IMR-90 (cell line): ENCODE measurements around the gene FEM1B. TPM values are rescaled to one million over a fixed set of nuclear protein-coding genes. Genes with fewer than 3 reads are reported as not detected.

ENCODE experiments used
- ATAC-seq: fragments of 200-7000 bp; cut with Tn5 transposase; 2 replicates; pipeline ENCODE4 v1.9.1; 2020; ENCODE audit warnings: low read depth, mild to moderate bottlenecking, moderate library complexity
- BruUV-seq: library from RNA; stranded (reverse); fragments of 400-500 nt; replicated peaks from 2 replicates; lab custom pipeline; 2021; lab: Mats Ljungman, UMichigan
- CTCF ChIA-PET: fragments of 300-600 bp; formaldehyde crosslinking; extraction: SDS; loops from one replicate; lab custom pipeline; 2021; ENCODE audit warnings: antibody characterized with exemption; lab: Yijun Ruan, JAX
- POLR2A ChIA-PET: fragments of 300-600 bp; sonication (Branson Sonifier 250); formaldehyde crosslinking; loops from one replicate; lab custom pipeline; 2022; ENCODE audit warnings: antibody characterized with exemption; ENCODE audit not compliant: unreplicated experiment; lab: Charles Lee
- DNase-seq: peaks from one replicate; pipeline ENCODE4 v3.0.0; 2013
- H2AFZ ChIP-seq: replicated peaks from 2 replicates; pipeline ENCODE3; 2013; ENCODE audit warnings: low read length, mild to moderate bottlenecking; ENCODE audit not compliant: poor library complexity
- H2AK5ac ChIP-seq: 2 replicates; pipeline ENCODE4 v1.6.1; 2013; ENCODE audit warnings: low read depth, low read length, inconsistent platforms
- H2AK9ac ChIP-seq: replicated peaks from 2 replicates; pipeline ENCODE3; 2013; ENCODE audit warnings: mild to moderate bottlenecking, low read depth, low read length, moderate library complexity; ENCODE audit not compliant: poor library complexity
- H2BK120ac ChIP-seq: 2 replicates; pipeline ENCODE4 v1.6.1; 2013; ENCODE audit warnings: low read depth, low read length, inconsistent platforms
- H2BK15ac ChIP-seq: 3 replicates; pipeline ENCODE4 v1.6.1; 2013; ENCODE audit warnings: low read depth, low read length, inconsistent platforms
- H2BK20ac ChIP-seq: 2 replicates; pipeline ENCODE4 v1.6.1; 2013; ENCODE audit warnings: low read depth, mild to moderate bottlenecking, inconsistent platforms, low read length, moderate library complexity
- H2BK5ac ChIP-seq: 2 replicates; pipeline ENCODE4 v1.6.1; 2013; ENCODE audit warnings: mild to moderate bottlenecking, low read depth, low read length, inconsistent platforms; ENCODE audit not compliant: poor library complexity, severe bottlenecking
- H3K14ac ChIP-seq: replicated peaks from 2 replicates; pipeline ENCODE4 v1.6.1; 2013; ENCODE audit warnings: low read depth, low read length, inconsistent platforms
- H3K18ac ChIP-seq: 2 replicates; pipeline ENCODE4 v1.6.1; 2013; ENCODE audit warnings: low read depth, low read length, control low read depth
- H3K23ac ChIP-seq: 2 replicates; pipeline ENCODE4 v1.6.1; 2013; ENCODE audit warnings: low read depth, low read length, inconsistent platforms
- H3K27ac ChIP-seq: 2 replicates; pipeline ENCODE4 v1.5.1; 2013; ENCODE audit warnings: mild to moderate bottlenecking, control low read depth, low read length; ENCODE audit not compliant: insufficient read depth
- H3K27me3 ChIP-seq: 2 replicates; pipeline ENCODE4 v1.6.1; 2013; ENCODE audit warnings: low read length; ENCODE audit not compliant: control insufficient read depth, insufficient read depth
- H3K36me3 ChIP-seq: 2 replicates; pipeline ENCODE4 v1.6.1; 2013; ENCODE audit warnings: low read length, mixed read lengths; ENCODE audit not compliant: control insufficient read depth, insufficient read depth
- H3K4ac ChIP-seq: 2 replicates; pipeline ENCODE4 v1.6.1; 2013; ENCODE audit warnings: low read depth, low read length, inconsistent platforms
- H3K4me1 ChIP-seq: 2 replicates; pipeline ENCODE4 v1.6.1; 2013; ENCODE audit warnings: low read length, mixed read lengths; ENCODE audit not compliant: control insufficient read depth, insufficient read depth
- H3K4me2 ChIP-seq: 2 replicates; pipeline ENCODE4 v1.6.1; 2013; ENCODE audit warnings: low read depth, mild to moderate bottlenecking, control low read depth, low read length, moderate library complexity
- H3K4me3 ChIP-seq: 2 replicates; pipeline ENCODE4 v1.5.1; 2013; ENCODE audit warnings: low read depth, mild to moderate bottlenecking, control low read depth, low read length, moderate library complexity; ENCODE audit not compliant: insufficient read depth
- H3K56ac ChIP-seq: 2 replicates; pipeline ENCODE4 v1.6.1; 2013; ENCODE audit warnings: low read length, inconsistent platforms; ENCODE audit not compliant: insufficient read depth; ENCODE audit errors: extremely low read depth
- H3K79me1 ChIP-seq, 2 experiments: 2 replicates each; pipeline ENCODE4 v1.6.1; 2013; ENCODE audit warnings: low read length in 2 of 2, inconsistent platforms in 1 of 2, low read depth in 1 of 2
- H3K9ac ChIP-seq: 2 replicates; pipeline ENCODE4 v1.6.1; 2013; ENCODE audit warnings: low read depth, low read length, control low read depth
- H3K9me1 ChIP-seq: 2 replicates; pipeline ENCODE4 v1.6.1; 2013; ENCODE audit warnings: low read length, inconsistent platforms; ENCODE audit not compliant: insufficient read depth
- H3K9me3 ChIP-seq: 2 replicates; pipeline ENCODE4 v1.6.1; 2013; ENCODE audit warnings: low read length; ENCODE audit not compliant: control insufficient read depth, insufficient read depth
- H4K20me1 ChIP-seq: 2 replicates; pipeline ENCODE4 v1.6.1; 2013; ENCODE audit warnings: low read length, inconsistent platforms; ENCODE audit not compliant: insufficient read depth
- H4K5ac ChIP-seq: 2 replicates; pipeline ENCODE4 v1.6.1; 2013; ENCODE audit warnings: mild to moderate bottlenecking, low read depth, low read length, control low read depth
- H4K8ac ChIP-seq, 2 experiments: 2 replicates each; pipeline ENCODE4 v1.6.1; 2013; ENCODE audit warnings: low read depth in 2 of 2, low read length in 2 of 2, control low read depth in 1 of 2, inconsistent platforms in 1 of 2
- H4K91ac ChIP-seq: 2 replicates; pipeline ENCODE4 v1.6.1; 2013; ENCODE audit warnings: low read depth, low read length, inconsistent platforms; ENCODE audit not compliant: insufficient read depth
- BHLHE40 ChIP-seq: fragments of 150-350 bp; IDR thresholded peaks from 2 replicates; pipeline ENCODE4 v1.6.1; 2016; ENCODE audit warnings: mild to moderate bottlenecking, low read depth, low read length
- CEBPB ChIP-seq: IDR thresholded peaks from 2 replicates; pipeline ENCODE4 v1.6.1; 2012; ENCODE audit warnings: low read depth, low read length, improper control_type of control experiment
- CHD1 ChIP-seq: IDR thresholded peaks from 2 replicates; pipeline ENCODE4 v1.6.1; 2012; ENCODE audit warnings: low read depth, low read length, improper control_type of control experiment
- CTCF ChIP-seq: conservative IDR thresholded peaks from 2 replicates; pipeline ENCODE4 v1.5.1; 2012; ENCODE audit warnings: mild to moderate bottlenecking, low read depth, low read length, improper control_type of control experiment
- ELK1 ChIP-seq: fragments of 150-350 bp; IDR thresholded peaks from 2 replicates; pipeline ENCODE4 v1.6.1; 2016; ENCODE audit warnings: low read depth, mild to moderate bottlenecking, low read length, moderate library complexity, borderline replicate concordance
- FOS ChIP-seq: fragments of 150-350 bp; IDR thresholded peaks from 2 replicates; pipeline ENCODE4 v1.6.1; 2016; ENCODE audit warnings: low read depth, low read length
- MAFK ChIP-seq: IDR thresholded peaks from 2 replicates; pipeline ENCODE4 v1.6.1; 2012; ENCODE audit warnings: low read depth, low read length, improper control_type of control experiment
- MAZ ChIP-seq: IDR thresholded peaks from 2 replicates; pipeline ENCODE4 v1.6.1; 2012; ENCODE audit warnings: low read depth, mild to moderate bottlenecking, low read length, improper control_type of control experiment, moderate library complexity, borderline replicate concordance
- MXI1 ChIP-seq: IDR thresholded peaks from 2 replicates; pipeline ENCODE4 v1.6.1; 2012; ENCODE audit warnings: low read depth, mild to moderate bottlenecking, low read length, moderate library complexity, borderline replicate concordance
- NFE2L2 ChIP-seq: fragments of 150-350 bp; IDR thresholded peaks from 2 replicates; pipeline ENCODE4 v1.6.1; 2016; ENCODE audit warnings: low read depth, mild to moderate bottlenecking, low read length
- POLR2A ChIP-seq: IDR thresholded peaks from 2 replicates; pipeline ENCODE4 v1.6.1; 2012; ENCODE audit warnings: mild to moderate bottlenecking, low read depth, low read length
- RAD21 ChIP-seq: IDR thresholded peaks from 2 replicates; pipeline ENCODE4 v1.6.1; 2012; ENCODE audit warnings: low read length, improper control_type of control experiment
- RCOR1 ChIP-seq: IDR thresholded peaks from 2 replicates; pipeline ENCODE4 v1.6.1; 2012; ENCODE audit warnings: mild to moderate bottlenecking, low read length, improper control_type of control experiment; ENCODE audit not compliant: insufficient replicate concordance
- RFX5 ChIP-seq: IDR thresholded peaks from 2 replicates; pipeline ENCODE4 v1.8.0; 2012; ENCODE audit warnings: low read depth, mild to moderate bottlenecking, low read length, moderate library complexity
- SMC3 ChIP-seq: fragments of 150-350 bp; IDR thresholded peaks from 2 replicates; pipeline ENCODE4 v1.6.1; 2016; ENCODE audit warnings: low read depth, mild to moderate bottlenecking, antibody characterized with exemption, low read length, moderate library complexity
- USF2 ChIP-seq: fragments of 150-350 bp; IDR thresholded peaks from 2 replicates; pipeline ENCODE4 v1.6.1; 2017; ENCODE audit warnings: mild to moderate bottlenecking, antibody characterized with exemption, low read length, low read depth
- WGBS, 2 experiments: methylation state at CpG; one replicate each; pipeline versions ENCODE4 v1.1.5 to v1.1.7; 2013; ENCODE audit warnings: missing lambda C conversion rate in 2 of 2; ENCODE audit not compliant: insufficient read length in 1 of 2; ENCODE audit errors: extremely low coverage in 2 of 2; 5-methylcytosine and 5-hydroxymethylcytosine counted together
- dilution Hi-C: fragments of 300-500 bp; cut with HindIII; formaldehyde crosslinking; loops from one replicate; pipeline ENCODE4 v1.14.3; 2018; ENCODE audit warnings: low sequenced_read_pairs; ENCODE audit not compliant: unreplicated experiment
- in situ Hi-C: fragments of 300-500 bp; cut with MboI; formaldehyde crosslinking; loops from 3 replicates; pipeline ENCODE4 v1.14.3; 2019; ENCODE audit warnings: low sequenced_read_pairs, inconsistent platforms, mixed read lengths
- intact Hi-C: fragments of 100-400 bp; cut with micrococcal nuclease; formaldehyde crosslinking; loops from 2 replicates; pipeline ENCODE4 v1.10.0; 2022
- polyA plus RNA-seq, 3 experiments: library from polyadenylated mRNA; depleted of rRNA; stranded (reverse); fragments of >200 nt; gene quantifications; 2 replicates each; pipeline ENCODE4 v1.2.3, GENCODE V29; 2012; ENCODE audit warnings: low replicate concordance in 1 of 3
- total RNA-seq: library from RNA; depleted of rRNA; stranded (reverse); fragments of >200 nt; gene quantifications from 2 replicates; pipeline ENCODE4 v1.2.3, GENCODE V29; 2012

The FEM1B gene
- total and polyA plus RNA-seq, 2 of the 4 experiments (the other 2 are of a cell fraction), result 16.9 to 51.4 TPM

- CTCF ChIA-PET, result interaction anchor here (0.6 to 1.6 kb wide), 3 partner anchors 11 to 400 kb away, joined by 3 to 8 read pairs (median 4); no protein-coding TSS in a partner anchor
- Histone ChIP-seq H2BK5ac (no peak overlapping the region), H2AK9ac (no peak overlapping the region), H3K4ac (no peak overlapping the region), H2BK20ac (no peak overlapping the region), H3K4me1 (peaks cover 2% of the 10 kb centered on the region; the same call in 1 of the 2 replicates), H2BK15ac (no peak overlapping the region), H3K4me3 (no peak overlapping the region), H3K36me3 (no peaks in the 10 kb centered on the region), H3K9me3 (no peaks in the 10 kb centered on the region), H3K23ac (no peak overlapping the region), H4K8ac (no peak overlapping the region), H4K91ac (no peak overlapping the region), H3K4me2 (no peak overlapping the region), H3K27me3 (0 out of 2 replicates have a peak, but pooled peaks cover 1% of the 10 kb centered on the region), H3K56ac (no peak overlapping the region), H3K79me1 (no peaks in the 10 kb centered on the region), H3K9me1 (no peaks in the 10 kb centered on the region), H4K20me1 (no peaks in the 10 kb centered on the region), H2AK5ac (no peak overlapping the region), H4K5ac (no peak overlapping the region), H2AFZ (no peak overlapping the region), H2BK120ac (no peak overlapping the region), H3K18ac (no peak overlapping the region), H3K27ac (no peak overlapping the region), H3K9ac (no peak overlapping the region), H3K14ac (no peak overlapping the region)
- intact Hi-C loops (no loop called here), dilution Hi-C loops (no loop called here), in situ Hi-C loops (no loop called here)
- POLR2A ChIA-PET, result no interaction called here
- no peak for ATAC-seq
- no peak for TF ChIP-seq MAZ
- TF ChIP-seq CHD1, result no peak
- no peak for TF ChIP-seq FOS
- no peak for TF ChIP-seq ELK1
- no peak for TF ChIP-seq POLR2A
- TF ChIP-seq RAD21, result no peak
- no peak for TF ChIP-seq CTCF
- no peak for TF ChIP-seq RFX5
- no peak for TF ChIP-seq MXI1
- no peak for TF ChIP-seq SMC3
- TF ChIP-seq NFE2L2, result no peak
- no peak for TF ChIP-seq CEBPB
- TF ChIP-seq MAFK, result no peak
- no peak for TF ChIP-seq BHLHE40
- TF ChIP-seq USF2, result no peak
- TF ChIP-seq RCOR1, result no peak
- BruUV-seq, result no TSS peak
- DNase-seq, result no peak
- 20% methylated on average over 1 of the region's 2 CpGs; no CpG with 5 or more reads in 1 of the 2 experiments for WGBS, 2 experiments
Observed at GRCh38 chr15:68264282-68264681, 13.3 kb upstream of the FEM1B start.
